HepG2 (cell line): ENCODE results near the gene DDIAS. TPM values are rescaled to one million over a fixed set of nuclear protein-coding genes. Genes with fewer than 3 reads are reported as not detected.
A peak's percentile ranks its signal among the peaks of the same experiment; 100 is the strongest.

ENCODE experiments used
- ATAC-seq: fragments of 200-7000 bp; cut with Tn5 transposase; 3 replicates; pipeline ENCODE4 v1.9.1; 2020; ENCODE audit warnings: mild to moderate bottlenecking, moderate library complexity
- BruUV-seq: library from RNA; stranded (reverse); fragments of 400-500 nt; replicated peaks from 2 replicates; lab custom pipeline; 2021; lab: Mats Ljungman, UMichigan
- CTCF ChIA-PET: fragments of 300-600 bp; formaldehyde crosslinking; extraction: SDS; loops from one replicate; lab custom pipeline; 2021; ENCODE audit warnings: low total read pairs, inconsistent platforms, low intra/inter-chr PET ratio; lab: Yijun Ruan, JAX
- POLR2A ChIA-PET: fragments of 350-600 bp; sonication (Branson Sonifier 250); formaldehyde crosslinking; loops from one replicate; lab custom pipeline; 2020; ENCODE audit warnings: antibody characterized with exemption, inconsistent platforms; lab: Yijun Ruan, JAX
- DNase-seq: peaks from one replicate; pipeline ENCODE4 v3.0.0-alpha.2; 2015; ENCODE audit warnings: low spot score
- FAIRE-seq: peaks from 3 replicates; lab custom pipeline; 2011; peaks lifted over from hg19 to GRCh38; lab: Jason Lieb, UNC
- H2AFZ ChIP-seq: one replicate; pipeline ENCODE4 v1.6.1; 2011; ENCODE audit warnings: low read length, inconsistent platforms
- H3K27ac ChIP-seq: fragments of 300-600 bp; 3 replicates; pipeline ENCODE4 v1.8.0; 2011; ENCODE audit warnings: mixed run types, mild to moderate bottlenecking, mixed read lengths, low read length, inconsistent platforms; ENCODE audit not compliant: insufficient read depth; ENCODE audit errors: extremely low read length
- H3K27me3 ChIP-seq, 2 experiments: fragments of 200-600 bp in 1 of 2; 2 replicates in 1 of 2; 3 replicates in 1 of 2; pipeline versions ENCODE4 v1.6.0 to v1.8.0; 2011; ENCODE audit warnings: low read length in 2 of 2, mild to moderate bottlenecking in 2 of 2, moderate library complexity in 2 of 2, inconsistent platforms in 1 of 2; ENCODE audit not compliant: insufficient read depth in 2 of 2, control insufficient read depth in 1 of 2
- H3K36me3 ChIP-seq, 2 experiments: fragments of 200-600 bp in 1 of 2; replicated peaks in 1 of 2; 2 replicates in 1 of 2; 3 replicates in 1 of 2; pipeline versions ENCODE4 v1.5.1 to v1.8.0; 2011; ENCODE audit warnings: low read length in 2 of 2, inconsistent platforms in 1 of 2; ENCODE audit not compliant: insufficient read depth in 2 of 2, control insufficient read depth in 1 of 2
- H3K4me1 ChIP-seq: 2 replicates; pipeline ENCODE4 v1.5.1; 2012; ENCODE audit warnings: low read length, inconsistent platforms; ENCODE audit not compliant: insufficient read depth
- H3K4me2 ChIP-seq: 2 replicates; pipeline ENCODE4 v1.6.0; 2011; ENCODE audit warnings: low read depth, low read length, inconsistent platforms
- H3K4me3 ChIP-seq, 3 experiments: fragments of 200-600 bp in 1 of 3; sonication (generic), shearing (Covaris generic) in 1 of 3; replicated peaks in 1 of 3; 2 replicates each; pipeline ENCODE4 v1.5.1; 2011 to 2016; ENCODE audit warnings: low read length in 3 of 3, inconsistent platforms in 2 of 3, low read depth in 2 of 3, mild to moderate bottlenecking in 2 of 3, control low read depth in 1 of 3, mixed read lengths in 1 of 3; ENCODE audit not compliant: insufficient read depth in 1 of 3
- H3K79me2 ChIP-seq: one replicate; pipeline ENCODE4 v1.6.1; 2011; ENCODE audit warnings: low read length, inconsistent platforms; ENCODE audit not compliant: insufficient read depth
- H3K9ac ChIP-seq: 2 replicates; pipeline ENCODE4 v1.6.0; 2011; ENCODE audit warnings: mild to moderate bottlenecking, low read depth, low read length, inconsistent platforms; ENCODE audit not compliant: insufficient read depth
- H3K9me3 ChIP-seq: 2 replicates; pipeline ENCODE4 v1.5.1; 2012; ENCODE audit warnings: mild to moderate bottlenecking, low read length
- H4K20me1 ChIP-seq: 2 replicates; pipeline ENCODE4 v1.6.0; 2011; ENCODE audit warnings: inconsistent platforms, mild to moderate bottlenecking, low read length, moderate library complexity; ENCODE audit not compliant: insufficient read depth
- BHLHE40 ChIP-seq: IDR thresholded peaks from 2 replicates; pipeline ENCODE4 v1.6.1; 2011; ENCODE audit warnings: low read length, improper control_type of control experiment
- GATAD2A ChIP-seq: IDR thresholded peaks from 2 replicates; pipeline ENCODE4 v1.6.1; 2016
- ISX ChIP-seq: sonication (generic); formaldehyde crosslinking; conservative IDR thresholded peaks from 2 replicates; pipeline ENCODE4 v1.5.0; 2020; ENCODE audit warnings: missing genetic modification reagents
- NR2F6 ChIP-seq, 2 experiments: IDR thresholded peaks; 2 replicates each; pipeline ENCODE4 v1.6.1; 2016; ENCODE audit warnings: antibody characterized with exemption in 1 of 2, mild to moderate bottlenecking in 1 of 2
- PLRG1 ChIP-seq: fragments of 450-650 bp; conservative IDR thresholded peaks from 2 replicates; pipeline ENCODE4 v1.6.1; 2016
- RAD51 ChIP-seq: fragments of 450-650 bp; IDR thresholded peaks from 2 replicates; pipeline ENCODE4 v1.6.1; 2016; ENCODE audit warnings: borderline replicate concordance
- TOE1 ChIP-seq: sonication (generic); formaldehyde crosslinking; IDR thresholded peaks from 2 replicates; pipeline ENCODE4 v1.4.0; 2020; ENCODE audit warnings: mild to moderate bottlenecking, missing genetic modification reagents
- ZSCAN9 ChIP-seq: IDR thresholded peaks from 2 replicates; pipeline ENCODE4 v1.6.1; 2016; ENCODE audit warnings: borderline replicate concordance
- WGBS: methylation state at CpG from one replicate; pipeline ENCODE4 v1.1.6; 2017; ENCODE audit warnings: low lambda C conversion rate; 5-methylcytosine and 5-hydroxymethylcytosine counted together
- in situ Hi-C: cut with HindIII; loops from 2 replicates; pipeline ENCODE4 v1.10.0; 2017; ENCODE audit warnings: low pct_unique_long_range_greater_than_20kb; ENCODE audit not compliant: extremely low pct_ligation_motif_present
- intact Hi-C: fragments of 100-400 bp; cut with micrococcal nuclease; formaldehyde crosslinking; loops from one replicate; pipeline ENCODE4 v1.10.0; 2022; ENCODE audit not compliant: unreplicated experiment
- polyA plus RNA-seq, 8 experiments: library from polyadenylated mRNA; depleted of rRNA in 3 of 8; stranded (reverse) in 7 of 8; unstranded in 1 of 8; fragments of >200 nt; fragmentation: Illumina TruSeq in 4 of 8; extraction: Trizol in 4 of 8; gene quantifications; 2 replicates each; pipeline versions ENCODE4 v1.2.1 to v1.2.3, GENCODE V29; 2011 to 2016; ENCODE audit warnings: low read depth in 4 of 8, missing spikeins in 1 of 8, mixed read lengths in 1 of 8; ENCODE audit not compliant: insufficient read depth in 1 of 8
- total RNA-seq, 5 experiments: library from RNA; depleted of rRNA; stranded (reverse); fragments of >200 nt; fragmentation: Illumina TruSeq; extraction: Trizol; gene quantifications; 2 replicates each; pipeline ENCODE4 v1.2.3, GENCODE V29; 2016; ENCODE audit warnings: low read depth in 1 of 5
- TF ChIP-seq, protein P1 (sequence below), 2 experiments: sonication (generic) in 1 of 2; formaldehyde crosslinking in 1 of 2; IDR thresholded peaks; 2 replicates each; pipeline versions ENCODE4 v1.5.1 to v1.6.1; 2011 to 2020; ENCODE audit warnings: borderline replicate concordance in 1 of 2, low read depth in 1 of 2, low read length in 1 of 2, mild to moderate bottlenecking in 1 of 2, missing genetic modification reagents in 1 of 2, moderate library complexity in 1 of 2
- TF ChIP-seq, protein P2 (sequence below): sonication (generic); formaldehyde crosslinking; IDR thresholded peaks from 2 replicates; pipeline ENCODE4 v1.8.0; 2023; ENCODE audit warnings: mild to moderate bottlenecking, missing genetic modification reagents
- TF ChIP-seq, protein P3 (sequence below): sonication (generic); formaldehyde crosslinking; IDR thresholded peaks from 2 replicates; pipeline ENCODE4 v1.9.0; 2021; ENCODE audit warnings: missing genetic modification reagents, borderline replicate concordance

The DDIAS gene
- total and polyA plus RNA-seq, 2 of the 13 experiments (the other 11 are each of a cell fraction or from before 2014, with no cell fraction given): 3.5 to 13.0 TPM

DNA sequence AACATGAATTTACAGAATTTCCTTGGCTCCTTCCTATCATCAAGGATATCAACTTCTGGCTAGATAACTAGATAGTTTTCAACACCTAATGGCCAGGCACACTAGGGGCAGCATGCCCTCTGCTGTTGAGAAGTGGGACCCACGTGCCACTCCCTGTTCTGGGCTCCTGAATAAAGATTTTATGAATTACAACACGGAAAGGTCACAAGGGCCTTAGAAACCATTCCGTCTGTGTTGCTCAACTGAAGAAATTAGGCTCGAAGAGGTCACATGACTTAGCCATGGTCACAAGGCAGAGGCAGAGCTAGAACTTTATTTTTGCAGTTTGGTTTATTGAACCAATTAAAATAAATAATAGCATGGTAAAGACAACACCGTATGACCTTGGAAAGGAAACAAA, 37.3 kb upstream of the DDIAS start:
- no TSS peak for BruUV-seq
- H3K4me3 ChIP-seq: no peak overlapping the region
- in situ Hi-C loops (loop anchor here (5.0 to 25.0 kb wide), 3 partner anchors 89 to 948 kb away; partner anchors contain the start of gene FAM181B), intact Hi-C loops (loop anchor here (1.0 kb wide), 2 partner anchors 89 to 146 kb away; no protein-coding TSS in a partner anchor)
- H3K4me1 ChIP-seq: 0 out of 2 replicates have a peak, but pooled peaks cover 10% of the 10 kb centered on the region
- WGBS: 21% methylated on average over 5 of the region's 5 CpGs
- FAIRE-seq (peak; percentile 60), DNase-seq (peak; percentile 57), ATAC-seq (peak; percentile 95)
- H3K4me2 ChIP-seq: no peak overlapping the region
- no peaks in the 10 kb centered on the region for H4K20me1 ChIP-seq
- no peak overlapping the region for H2AFZ ChIP-seq
- no peak overlapping the region for H3K27ac ChIP-seq
- H3K9ac ChIP-seq: no peak overlapping the region
- CTCF ChIA-PET: interaction anchor here (1.6 to 2.3 kb wide), 2 partner anchors 89 to 146 kb away, joined by 21 read pairs; no protein-coding TSS in a partner anchor
- POLR2A ChIA-PET: no interaction called here
- H3K27me3 ChIP-seq: no peaks in the 10 kb centered on the region
- peaks cover 3% of the 10 kb centered on the region for H3K79me2 ChIP-seq
- H3K9me3 ChIP-seq: no peaks in the 10 kb centered on the region
- H3K36me3 ChIP-seq: no peaks in the 10 kb centered on the region
- no peak for TF ChIP-seq ISX (CRISPR knock-in tag)
- no peak for TF ChIP-seq ZSCAN9
- TF ChIP-seq RAD51: peak; percentile 44; the same call in 1 of the 2 replicates
- TF ChIP-seq PLRG1: no peak
- peak; percentile 59 for TF ChIP-seq NR2F6 (IDR thresholded peaks at IDR 0.05)
- TF ChIP-seq NR2F6 (CRISPR knock-in tag; IDR thresholded peaks at IDR 0.05): 0 out of 2 replicates have a peak, but pooled peaks have one; percentile 11
- TF ChIP-seq GATAD2A (CRISPR knock-in tag): peak; percentile 27; the same call in 1 of the 2 replicates
- TF ChIP-seq, protein P1, sequence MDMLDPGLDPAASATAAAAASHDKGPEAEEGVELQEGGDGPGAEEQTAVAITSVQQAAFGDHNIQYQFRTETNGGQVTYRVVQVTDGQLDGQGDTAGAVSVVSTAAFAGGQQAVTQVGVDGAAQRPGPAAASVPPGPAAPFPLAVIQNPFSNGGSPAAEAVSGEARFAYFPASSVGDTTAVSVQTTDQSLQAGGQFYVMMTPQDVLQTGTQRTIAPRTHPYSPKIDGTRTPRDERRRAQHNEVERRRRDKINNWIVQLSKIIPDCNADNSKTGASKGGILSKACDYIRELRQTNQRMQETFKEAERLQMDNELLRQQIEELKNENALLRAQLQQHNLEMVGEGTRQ (IDR thresholded peaks at IDR 0.05; ENCODE audit: low read depth, low read length): peak; percentile 66
- TF ChIP-seq, protein P1 (CRISPR knock-in tag; IDR thresholded peaks at IDR 0.05; ENCODE audit: borderline replicate concordance): peak; percentile 64; the same call in 1 of the 2 replicates
- TF ChIP-seq, protein P2, sequence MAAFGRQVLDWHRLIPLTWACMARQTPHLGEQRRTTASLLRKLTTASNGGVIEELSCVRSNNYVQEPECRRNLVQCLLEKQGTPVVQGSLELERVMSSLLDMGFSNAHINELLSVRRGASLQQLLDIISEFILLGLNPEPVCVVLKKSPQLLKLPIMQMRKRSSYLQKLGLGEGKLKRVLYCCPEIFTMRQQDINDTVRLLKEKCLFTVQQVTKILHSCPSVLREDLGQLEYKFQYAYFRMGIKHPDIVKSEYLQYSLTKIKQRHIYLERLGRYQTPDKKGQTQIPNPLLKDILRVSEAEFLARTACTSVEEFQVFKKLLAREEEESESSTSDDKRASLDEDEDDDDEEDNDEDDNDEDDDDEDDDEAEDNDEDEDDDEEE (CRISPR knock-in tag): no peak
- TF ChIP-seq BHLHE40: peak; percentile 7; the same call in 1 of the 2 replicates
- TF ChIP-seq, protein P3, sequence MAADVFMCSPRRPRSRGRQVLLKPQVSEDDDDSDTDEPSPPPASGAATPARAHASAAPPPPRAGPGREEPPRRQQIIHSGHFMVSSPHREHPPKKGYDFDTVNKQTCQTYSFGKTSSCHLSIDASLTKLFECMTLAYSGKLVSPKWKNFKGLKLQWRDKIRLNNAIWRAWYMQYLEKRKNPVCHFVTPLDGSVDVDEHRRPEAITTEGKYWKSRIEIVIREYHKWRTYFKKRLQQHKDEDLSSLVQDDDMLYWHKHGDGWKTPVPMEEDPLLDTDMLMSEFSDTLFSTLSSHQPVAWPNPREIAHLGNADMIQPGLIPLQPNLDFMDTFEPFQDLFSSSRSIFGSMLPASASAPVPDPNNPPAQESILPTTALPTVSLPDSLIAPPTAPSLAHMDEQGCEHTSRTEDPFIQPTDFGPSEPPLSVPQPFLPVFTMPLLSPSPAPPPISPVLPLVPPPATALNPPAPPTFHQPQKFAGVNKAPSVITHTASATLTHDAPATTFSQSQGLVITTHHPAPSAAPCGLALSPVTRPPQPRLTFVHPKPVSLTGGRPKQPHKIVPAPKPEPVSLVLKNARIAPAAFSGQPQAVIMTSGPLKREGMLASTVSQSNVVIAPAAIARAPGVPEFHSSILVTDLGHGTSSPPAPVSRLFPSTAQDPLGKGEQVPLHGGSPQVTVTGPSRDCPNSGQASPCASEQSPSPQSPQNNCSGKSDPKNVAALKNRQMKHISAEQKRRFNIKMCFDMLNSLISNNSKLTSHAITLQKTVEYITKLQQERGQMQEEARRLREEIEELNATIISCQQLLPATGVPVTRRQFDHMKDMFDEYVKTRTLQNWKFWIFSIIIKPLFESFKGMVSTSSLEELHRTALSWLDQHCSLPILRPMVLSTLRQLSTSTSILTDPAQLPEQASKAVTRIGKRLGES (CRISPR knock-in tag): no peak
- no peak for TF ChIP-seq TOE1 (CRISPR knock-in tag)
